Measurements from ENCODE around the gene PRPF6. TPM values are rescaled to one million over a fixed set of nuclear protein-coding genes. Genes with fewer than 3 reads are reported as not detected.

Gene PRPF6
- total and polyA plus RNA-seq, 2 donors from 2014 or later: 51.3 to 73.3 TPM

DNA sequence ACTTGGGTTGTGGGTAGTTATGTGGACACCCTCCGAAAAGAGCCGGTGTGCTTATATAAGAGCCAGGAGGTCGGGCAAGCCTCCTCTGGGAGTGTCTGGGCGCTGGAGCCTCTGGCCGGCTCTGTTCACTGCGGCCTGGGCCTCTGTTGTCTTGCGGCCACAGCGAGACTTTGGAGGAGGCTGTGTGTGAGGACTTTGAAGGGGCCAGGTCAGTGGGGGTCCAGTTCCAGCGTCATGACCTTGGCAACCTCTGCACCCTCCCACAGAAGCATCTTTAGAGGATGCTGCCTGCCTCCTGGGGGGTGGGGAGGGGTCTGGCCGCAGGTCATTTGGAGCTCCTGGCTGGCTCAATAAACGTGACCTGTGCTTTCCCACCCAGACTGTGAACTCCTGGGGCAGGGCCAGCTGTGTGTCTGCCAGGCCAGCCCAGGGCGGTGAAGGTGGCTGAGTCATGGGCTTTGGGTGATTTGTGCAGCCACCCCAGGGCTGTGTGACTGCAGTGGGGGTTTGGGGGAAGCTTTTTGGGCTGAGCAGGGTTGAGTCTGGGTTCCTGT lies 83.3 kb downstream of the PRPF6 start:
- Histone ChIP-seq H3K9ac (ENCODE audit: low read length in 3 of 3) (peak overlapping the region in 2 of 3 donors; percentile 25 to 75), H3K27me3 (ENCODE audit: control insufficient read depth, insufficient read depth, low read length) (no peaks in the 10 kb centered on the region), H3K36me3 (ENCODE audit: control insufficient read depth in 2 of 3, insufficient read depth in 3 of 3, low read length in 3 of 3) (no peaks in the 10 kb centered on the region), H3K27ac (ENCODE audit: low read depth in 2 of 2, low read length in 2 of 2) (no peak overlapping the region), H3K9me3 (ENCODE audit: control insufficient read depth in 2 of 3, insufficient read depth in 1 of 3, low read length in 3 of 3) (no peaks in the 10 kb centered on the region), H3K4me3 (ENCODE audit: low read length in 3 of 3) (peak overlapping the region in 2 of 3 donors; percentile 55 to 74), H3K4me1 (ENCODE audit: control insufficient read depth in 2 of 3, insufficient read depth in 2 of 3, low read depth in 1 of 3, low read length in 3 of 3) (peaks cover 0 to 18% (median 6%) of the 10 kb centered on the region in 3 donors)
- FAIRE-seq (no peak), DNase-seq (no peak)
- TF ChIP-seq, protein P1, sequence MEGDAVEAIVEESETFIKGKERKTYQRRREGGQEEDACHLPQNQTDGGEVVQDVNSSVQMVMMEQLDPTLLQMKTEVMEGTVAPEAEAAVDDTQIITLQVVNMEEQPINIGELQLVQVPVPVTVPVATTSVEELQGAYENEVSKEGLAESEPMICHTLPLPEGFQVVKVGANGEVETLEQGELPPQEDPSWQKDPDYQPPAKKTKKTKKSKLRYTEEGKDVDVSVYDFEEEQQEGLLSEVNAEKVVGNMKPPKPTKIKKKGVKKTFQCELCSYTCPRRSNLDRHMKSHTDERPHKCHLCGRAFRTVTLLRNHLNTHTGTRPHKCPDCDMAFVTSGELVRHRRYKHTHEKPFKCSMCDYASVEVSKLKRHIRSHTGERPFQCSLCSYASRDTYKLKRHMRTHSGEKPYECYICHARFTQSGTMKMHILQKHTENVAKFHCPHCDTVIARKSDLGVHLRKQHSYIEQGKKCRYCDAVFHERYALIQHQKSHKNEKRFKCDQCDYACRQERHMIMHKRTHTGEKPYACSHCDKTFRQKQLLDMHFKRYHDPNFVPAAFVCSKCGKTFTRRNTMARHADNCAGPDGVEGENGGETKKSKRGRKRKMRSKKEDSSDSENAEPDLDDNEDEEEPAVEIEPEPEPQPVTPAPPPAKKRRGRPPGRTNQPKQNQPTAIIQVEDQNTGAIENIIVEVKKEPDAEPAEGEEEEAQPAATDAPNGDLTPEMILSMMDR (IDR thresholded peaks at IDR 0.05; ENCODE audit: borderline replicate concordance, extremely low read depth, insufficient read depth): no peak
- intact Hi-C loops (cut with DNase I): no loop called here

DNA sequence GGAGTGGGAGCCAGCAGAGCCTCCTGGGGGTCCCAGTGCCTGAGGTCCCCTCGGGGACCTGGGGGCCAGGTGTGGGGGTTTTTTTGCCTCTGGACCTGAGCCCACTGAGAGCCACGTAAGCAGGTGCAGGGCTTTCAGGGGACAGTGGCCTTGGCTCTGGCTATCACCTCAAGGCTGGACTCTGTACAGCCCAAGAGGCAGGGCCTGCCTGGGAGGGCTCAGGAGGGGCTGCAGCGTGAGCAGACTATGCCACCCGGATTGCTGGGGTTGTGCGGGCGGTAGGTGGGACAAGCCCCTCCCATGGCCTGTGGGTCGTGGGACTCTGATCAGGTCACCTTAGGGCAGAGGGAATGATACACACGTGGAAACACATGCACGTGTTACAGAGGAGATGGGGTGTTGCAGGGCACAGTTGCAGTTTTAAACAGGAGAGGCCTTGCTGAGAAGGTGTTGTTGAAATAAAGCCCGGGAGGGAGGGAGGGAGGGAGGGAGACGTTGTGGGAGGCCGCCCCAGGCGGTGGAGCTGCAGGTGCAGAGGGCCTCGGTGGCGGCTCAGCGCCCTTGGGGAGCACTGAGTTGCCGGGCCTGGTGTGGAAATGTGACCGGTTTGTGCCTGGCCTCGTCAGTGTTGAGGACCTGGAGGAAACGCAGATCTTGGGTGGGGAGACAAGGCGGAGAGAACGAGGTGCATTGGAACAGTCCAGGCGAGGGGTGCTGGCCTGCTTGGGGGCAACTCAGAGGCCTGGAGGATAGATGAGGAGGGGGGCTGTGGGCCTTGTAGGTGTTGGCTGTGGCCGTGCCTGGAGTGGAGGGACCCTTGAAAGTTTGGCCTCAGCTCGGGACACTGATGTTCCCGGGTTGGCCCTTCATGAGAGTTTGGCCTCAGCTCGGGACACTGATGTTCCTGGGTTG lies 84.4 kb downstream of the PRPF6 start:
- intact Hi-C loops (cut with DNase I): no loop called here
- no peaks in the 10 kb centered on the region for H3K9me3 ChIP-seq (ENCODE audit: control insufficient read depth in 2 of 3, insufficient read depth in 1 of 3, low read length in 3 of 3)
- no peaks in the 10 kb centered on the region for H3K36me3 ChIP-seq (ENCODE audit: control insufficient read depth in 2 of 3, insufficient read depth in 3 of 3, low read length in 3 of 3)
- H3K27me3 ChIP-seq (ENCODE audit: control insufficient read depth, insufficient read depth, low read length): no peaks in the 10 kb centered on the region
- no peak overlapping the region for H3K27ac ChIP-seq (ENCODE audit: low read depth in 2 of 2, low read length in 2 of 2)
- no peak for DNase-seq
- no peak overlapping the region for H3K4me3 ChIP-seq (ENCODE audit: low read length in 3 of 3)
- FAIRE-seq: no peak
- peaks cover 0 to 18% (median 6%) of the 10 kb centered on the region in 3 donors for H3K4me1 ChIP-seq (ENCODE audit: control insufficient read depth in 2 of 3, insufficient read depth in 2 of 3, low read depth in 1 of 3, low read length in 3 of 3)
- TF ChIP-seq, protein P1 (IDR thresholded peaks at IDR 0.05; ENCODE audit: borderline replicate concordance, extremely low read depth, insufficient read depth): no peak
- no peak overlapping the region for H3K9ac ChIP-seq (ENCODE audit: low read length in 3 of 3)

DNA sequence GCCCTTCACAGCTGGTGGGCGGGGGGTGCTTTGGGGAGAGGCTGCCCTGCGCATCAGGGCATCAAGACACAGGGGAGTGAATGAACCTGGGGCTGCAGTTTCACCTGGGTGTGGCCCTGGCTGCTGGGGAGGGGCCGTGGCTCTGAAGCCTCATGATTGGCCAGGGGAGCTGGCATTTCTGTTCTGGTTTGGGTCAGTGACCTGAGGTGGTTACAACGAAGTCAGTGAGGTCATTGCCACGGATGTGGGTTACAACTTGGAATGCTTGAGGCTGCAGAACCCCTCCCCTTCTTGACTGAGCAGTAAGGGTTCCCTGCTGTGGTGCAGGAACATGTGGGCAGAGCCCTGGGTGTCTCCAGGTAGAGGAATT lies 85.0 kb downstream of the PRPF6 start:
- no peak overlapping the region for H3K4me3 ChIP-seq (ENCODE audit: low read length in 3 of 3)
- no peaks in the 10 kb centered on the region for H3K36me3 ChIP-seq (ENCODE audit: control insufficient read depth in 2 of 3, insufficient read depth in 3 of 3, low read length in 3 of 3)
- peaks cover 0 to 18% (median 6%) of the 10 kb centered on the region in 3 donors for H3K4me1 ChIP-seq (ENCODE audit: control insufficient read depth in 2 of 3, insufficient read depth in 2 of 3, low read depth in 1 of 3, low read length in 3 of 3)
- DNase-seq (no peak), FAIRE-seq (no peak)
- TF ChIP-seq, protein P1 (IDR thresholded peaks at IDR 0.05; ENCODE audit: borderline replicate concordance, extremely low read depth, insufficient read depth): no peak
- intact Hi-C loops (cut with DNase I): no loop called here
- no peaks in the 10 kb centered on the region for H3K27me3 ChIP-seq (ENCODE audit: control insufficient read depth, insufficient read depth, low read length)
- no peak overlapping the region for H3K9ac ChIP-seq (ENCODE audit: low read length in 3 of 3)
- no peak overlapping the region for H3K27ac ChIP-seq (ENCODE audit: low read depth in 2 of 2, low read length in 2 of 2)
- no peaks in the 10 kb centered on the region for H3K9me3 ChIP-seq (ENCODE audit: control insufficient read depth in 2 of 3, insufficient read depth in 1 of 3, low read length in 3 of 3)
